ENCODE results near the gene EIF4G3.

The EIF4G3 gene

DNA sequence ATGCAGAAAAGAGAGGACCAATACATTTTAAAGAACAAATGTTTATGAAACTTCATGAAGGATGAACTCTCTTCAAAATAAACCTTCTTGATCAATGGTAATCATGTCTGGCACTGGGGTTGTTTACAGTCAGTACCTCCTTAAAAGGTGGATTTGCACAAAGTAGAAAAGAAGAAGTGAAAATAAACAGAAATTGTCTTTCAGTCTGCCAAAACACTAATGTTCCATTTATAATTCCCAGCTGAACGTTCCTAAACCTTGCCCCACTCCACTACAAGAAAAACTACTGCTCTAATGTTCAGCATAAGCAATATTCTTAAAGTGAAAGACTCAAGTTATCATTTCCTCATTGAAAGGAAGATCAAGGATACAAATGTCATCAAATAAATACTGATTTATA lies 86.2 kb downstream of the EIF4G3 start:
- TF ChIP-seq ZFX (IDR thresholded peaks at IDR 0.05): no peak
- TF ChIP-seq, protein P1, sequence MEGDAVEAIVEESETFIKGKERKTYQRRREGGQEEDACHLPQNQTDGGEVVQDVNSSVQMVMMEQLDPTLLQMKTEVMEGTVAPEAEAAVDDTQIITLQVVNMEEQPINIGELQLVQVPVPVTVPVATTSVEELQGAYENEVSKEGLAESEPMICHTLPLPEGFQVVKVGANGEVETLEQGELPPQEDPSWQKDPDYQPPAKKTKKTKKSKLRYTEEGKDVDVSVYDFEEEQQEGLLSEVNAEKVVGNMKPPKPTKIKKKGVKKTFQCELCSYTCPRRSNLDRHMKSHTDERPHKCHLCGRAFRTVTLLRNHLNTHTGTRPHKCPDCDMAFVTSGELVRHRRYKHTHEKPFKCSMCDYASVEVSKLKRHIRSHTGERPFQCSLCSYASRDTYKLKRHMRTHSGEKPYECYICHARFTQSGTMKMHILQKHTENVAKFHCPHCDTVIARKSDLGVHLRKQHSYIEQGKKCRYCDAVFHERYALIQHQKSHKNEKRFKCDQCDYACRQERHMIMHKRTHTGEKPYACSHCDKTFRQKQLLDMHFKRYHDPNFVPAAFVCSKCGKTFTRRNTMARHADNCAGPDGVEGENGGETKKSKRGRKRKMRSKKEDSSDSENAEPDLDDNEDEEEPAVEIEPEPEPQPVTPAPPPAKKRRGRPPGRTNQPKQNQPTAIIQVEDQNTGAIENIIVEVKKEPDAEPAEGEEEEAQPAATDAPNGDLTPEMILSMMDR (conservative IDR thresholded peaks at IDR 0.05): no peak
- H3K27ac ChIP-seq: no peak overlapping the region

DNA sequence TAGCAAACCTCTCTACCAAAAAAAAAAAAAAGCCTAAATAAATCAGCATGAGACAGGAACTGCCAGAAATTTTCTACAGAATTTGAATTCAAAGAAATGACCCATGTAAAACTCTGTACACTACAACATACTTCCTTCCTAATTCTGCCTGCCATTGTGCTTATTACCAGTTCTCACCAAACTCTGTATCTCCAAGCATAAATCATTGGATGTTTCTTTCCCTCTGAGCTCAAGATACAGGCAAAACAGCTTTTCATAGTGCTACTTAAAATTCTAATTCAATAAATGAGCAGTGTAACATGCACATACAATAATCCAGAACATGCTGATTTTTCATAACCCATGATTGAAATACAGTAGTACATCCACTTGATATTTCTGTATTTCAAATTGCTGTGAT lies 87.0 kb downstream of the EIF4G3 start:
- TF ChIP-seq, protein P1 (conservative IDR thresholded peaks at IDR 0.05): no peak
- TF ChIP-seq ZFX (IDR thresholded peaks at IDR 0.05): no peak
- H3K27ac ChIP-seq: no peak overlapping the region

DNA sequence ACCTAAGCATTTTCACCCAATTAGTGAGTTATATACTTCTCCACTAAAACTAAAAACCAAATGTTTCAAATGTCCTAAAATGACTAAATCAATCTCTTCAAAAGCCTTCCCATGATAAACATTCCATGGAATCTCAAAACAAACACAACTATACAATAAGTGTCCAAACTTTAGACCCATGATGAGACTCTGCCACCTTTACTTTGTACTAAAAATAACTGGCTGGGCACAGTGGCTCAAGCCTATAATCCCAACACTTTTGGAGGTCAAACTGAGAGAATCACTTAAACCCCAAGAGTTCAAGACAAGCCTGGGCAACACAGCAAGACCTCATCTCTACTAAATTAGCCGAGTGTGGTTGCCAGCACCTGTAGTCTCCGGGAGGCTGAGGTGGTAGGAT lies 87.4 kb downstream of the EIF4G3 start:
- H3K27ac ChIP-seq: no peak overlapping the region
- no peak for TF ChIP-seq ZFX (IDR thresholded peaks at IDR 0.05)
- TF ChIP-seq, protein P1 (conservative IDR thresholded peaks at IDR 0.05): no peak

DNA sequence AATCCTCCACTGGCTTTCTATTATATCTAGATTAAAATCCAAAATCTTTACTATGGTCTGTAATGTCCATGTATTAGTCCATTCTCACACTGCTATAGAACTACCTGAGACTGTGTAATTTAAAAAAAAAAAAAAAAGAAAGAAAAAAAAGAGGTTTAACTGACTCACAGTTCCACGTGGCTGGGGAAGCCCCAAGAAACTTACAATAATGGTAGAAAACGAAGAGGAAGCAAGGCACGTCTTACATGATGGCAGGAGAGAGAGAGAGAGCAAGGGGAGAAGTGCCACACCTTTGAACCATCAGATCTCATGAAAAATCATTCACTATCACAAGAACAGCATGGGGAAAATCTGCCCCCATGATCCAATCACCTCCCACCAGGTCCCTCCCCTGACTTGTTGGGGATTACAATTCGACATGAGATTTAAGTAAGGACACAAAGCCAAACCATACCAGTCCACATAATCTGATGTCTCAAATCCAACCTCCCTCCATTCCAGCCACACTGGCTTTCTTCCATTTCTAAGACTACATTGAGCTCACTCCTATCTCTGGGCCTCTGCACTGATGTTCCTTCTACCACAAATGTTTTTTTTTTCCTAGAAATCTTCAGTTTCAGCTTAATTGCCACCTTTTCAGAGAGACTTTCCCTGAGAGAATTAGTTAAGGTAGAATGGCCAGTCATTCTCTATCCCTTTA lies 92.4 kb downstream of the EIF4G3 start:
- TF ChIP-seq, protein P1 (conservative IDR thresholded peaks at IDR 0.05): no peak
- no peak for TF ChIP-seq ZFX (IDR thresholded peaks at IDR 0.05)
- H3K27ac ChIP-seq: no peak overlapping the region

DNA sequence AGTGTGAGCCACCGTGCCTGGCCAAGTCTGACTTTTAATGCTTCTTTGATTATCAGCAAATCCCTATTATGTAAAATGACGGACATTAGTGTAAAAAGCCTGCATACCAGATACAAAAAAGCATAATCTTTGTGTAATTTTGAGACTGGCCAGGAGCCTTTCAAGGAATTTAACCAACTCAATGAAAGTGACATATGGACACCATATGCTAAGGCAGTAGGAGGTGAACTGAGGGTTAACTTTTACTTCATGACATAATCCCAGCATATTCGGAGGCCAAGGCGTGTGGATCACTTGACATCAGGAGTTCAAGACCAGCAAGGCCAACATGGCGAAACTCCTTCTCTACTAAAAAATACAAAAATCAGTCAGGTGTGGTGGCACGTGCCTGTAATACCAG lies 94.6 kb downstream of the EIF4G3 start:
- TF ChIP-seq, protein P1 (conservative IDR thresholded peaks at IDR 0.05): no peak
- TF ChIP-seq ZFX (IDR thresholded peaks at IDR 0.05): no peak
- H3K27ac ChIP-seq: no peak overlapping the region

DNA sequence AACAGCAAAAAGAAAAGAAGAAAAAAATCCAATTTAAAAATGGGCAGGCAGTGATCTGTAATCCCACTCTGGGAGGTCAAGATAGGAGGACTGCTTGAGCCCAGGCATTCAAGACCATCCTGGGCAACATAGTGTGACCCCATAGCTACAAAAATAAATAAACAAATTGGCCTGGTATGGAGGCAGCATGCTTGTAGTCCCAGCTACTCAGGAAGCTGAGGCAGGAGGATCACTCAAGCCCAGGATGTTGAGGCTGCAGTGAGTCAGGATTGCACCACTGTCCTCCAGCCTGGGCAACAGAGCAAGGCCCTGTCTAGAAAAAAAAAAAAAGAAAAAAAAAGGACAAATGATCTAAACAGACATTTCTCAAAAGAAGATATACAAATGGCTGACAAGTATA lies 99.6 kb downstream of the EIF4G3 start:
- H3K27ac ChIP-seq: no peak overlapping the region
- TF ChIP-seq ZFX (IDR thresholded peaks at IDR 0.05): no peak
- TF ChIP-seq, protein P1 (conservative IDR thresholded peaks at IDR 0.05): no peak

DNA sequence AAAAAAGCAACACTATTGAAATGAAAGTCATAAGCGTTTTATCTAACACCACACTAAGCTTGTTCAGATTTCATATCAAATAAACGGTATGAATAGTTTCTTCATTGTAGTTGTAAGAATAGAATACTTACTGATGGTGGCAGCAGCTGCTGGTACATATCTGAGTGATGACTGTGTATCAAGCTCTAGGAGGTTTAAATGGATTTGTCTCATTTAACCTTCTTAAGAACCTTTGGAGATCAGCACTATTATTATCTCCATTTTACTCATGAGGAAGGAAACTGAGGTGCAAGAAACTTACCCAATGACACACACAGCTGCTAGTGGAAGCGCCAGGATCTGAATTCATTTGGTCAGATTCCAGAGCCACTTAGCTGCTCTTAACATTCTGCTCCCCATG lies 104.0 kb downstream of the EIF4G3 start:
- TF ChIP-seq, protein P1 (conservative IDR thresholded peaks at IDR 0.05): no peak
- TF ChIP-seq ZFX (IDR thresholded peaks at IDR 0.05): no peak
- H3K27ac ChIP-seq: no peak overlapping the region

All from C4-2B (cell line).